SK-N-SH treated with all-trans-retinoic acid at 6 μM for 48 hours (cell line): Measurements from ENCODE around the gene SLC22A4.

ENCODE experiments used
- ISL1 ChIP-seq: fragments of 250-450 bp; sonication (Bioruptor Pico); IDR thresholded peaks from 2 replicates; pipeline ENCODE4 v2.1.2; 2022; ENCODE audit warnings: mild to moderate bottlenecking, moderate library complexity
- PPARA ChIP-seq: fragments of 250-450 bp; sonication (Bioruptor Pico); IDR thresholded peaks from 2 replicates; pipeline ENCODE4 v1.5.0; 2020; ENCODE audit warnings: mild to moderate bottlenecking, borderline replicate concordance
- ZNF70 ChIP-seq: fragments of 450-650 bp; formaldehyde crosslinking; IDR thresholded peaks from 2 replicates; pipeline ENCODE4 v1.5.0; 2020; ENCODE audit warnings: mild to moderate bottlenecking, moderate library complexity
- ZNF8 ChIP-seq: fragments of 450-650 bp; formaldehyde crosslinking; IDR thresholded peaks from 2 replicates; pipeline ENCODE4 v1.5.0; 2020; ENCODE audit warnings: mild to moderate bottlenecking, moderate library complexity

DNA sequence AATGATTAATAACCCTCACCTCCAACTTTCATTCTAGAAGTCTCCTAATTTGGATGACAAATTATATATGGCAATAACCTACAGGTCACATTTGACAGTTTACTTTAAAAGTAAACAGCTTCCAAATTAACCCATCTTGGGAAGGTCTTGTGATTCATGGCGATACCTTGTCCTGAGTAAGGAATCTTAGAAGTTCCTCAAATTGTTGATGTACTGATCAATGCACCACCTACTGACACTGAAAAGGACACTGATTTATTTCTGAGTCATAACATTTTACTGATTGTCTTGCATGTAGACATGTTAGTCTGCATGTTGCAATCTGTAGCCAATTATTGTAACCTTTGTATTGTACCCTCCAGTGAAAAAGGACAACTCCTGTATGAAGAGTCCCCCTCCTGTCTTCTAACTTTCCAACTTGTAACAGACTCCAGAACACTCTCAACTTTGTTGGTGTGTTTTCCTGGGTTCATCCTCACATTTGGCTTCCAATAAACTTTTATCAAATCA, 59.3 kb downstream of the SLC22A4 start:
- TF ChIP-seq PPARA (CRISPR knock-in tag) (no peak), ZNF70 (CRISPR knock-in tag) (no peak), ISL1 (CRISPR knock-in tag) (no peak), ZNF8 (CRISPR knock-in tag) (no peak)
